ENCODE measurements around the gene PRKG1.
"Not testable (repeated sequence)": the region's sequence is repeated elsewhere in the genome, so short reads cannot be mapped to it uniquely, and the experiment has no call there.

The PRKG1 gene

DNA sequence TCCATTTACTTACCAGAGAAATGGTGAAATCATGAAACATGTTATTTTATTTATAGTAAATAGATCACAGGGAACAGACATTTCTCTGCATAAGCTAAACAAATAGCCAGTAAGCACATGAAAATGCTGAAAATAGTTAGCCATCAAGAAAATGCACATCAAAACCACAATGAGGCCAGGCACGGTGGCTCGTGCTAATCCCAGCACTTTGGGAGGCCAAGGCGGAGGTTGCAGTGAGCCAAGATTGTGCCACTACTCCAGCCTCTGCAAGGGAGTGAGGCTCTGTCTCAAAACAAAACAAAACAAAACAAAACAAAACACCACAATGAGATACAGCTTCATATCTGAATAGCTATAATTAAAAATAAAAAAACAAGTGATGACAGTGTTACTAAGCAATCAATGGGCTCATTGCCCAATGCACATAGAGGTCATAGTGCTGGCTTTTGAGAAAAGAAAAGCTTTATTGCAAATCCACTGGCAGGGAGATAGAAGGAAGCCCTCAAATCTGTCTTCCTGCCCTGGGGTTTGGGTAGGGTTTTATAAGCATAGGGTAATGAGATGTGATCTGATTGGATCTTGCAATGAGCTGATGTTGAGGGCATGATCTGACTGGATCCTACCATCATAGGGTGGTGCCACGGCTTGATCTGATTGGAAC lies 608.9 kb downstream of the PRKG1 start:
- no peak for DNase-seq

- no peak for DNase-seq
Measured at GRCh38 chr10:51685768-51686167, 611.5 kb downstream of the PRKG1 start.

- DNase-seq, result no peak
Measured at GRCh38 chr10:51687296-51687695, 613.0 kb downstream of the PRKG1 start.

DNA sequence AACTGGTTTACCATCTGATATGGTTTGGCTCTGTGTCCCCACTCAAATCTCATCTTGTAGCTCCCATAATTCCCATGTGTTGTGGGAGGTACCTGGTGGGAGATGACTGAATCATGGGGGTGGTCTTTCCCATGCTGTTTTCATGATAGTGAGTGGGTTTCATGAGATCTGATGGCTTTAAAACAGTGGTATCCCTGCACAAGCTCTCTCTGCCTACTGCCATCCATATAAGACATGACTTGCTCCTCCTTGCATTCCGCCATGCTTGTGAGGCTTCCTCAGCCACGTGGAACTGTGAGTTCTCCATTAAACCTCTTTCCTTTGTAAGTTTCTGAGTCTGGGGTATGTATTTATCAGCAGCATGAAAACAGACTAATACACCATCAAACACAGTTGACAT lies 614.5 kb downstream of the PRKG1 start:
- not testable (repeated sequence) for DNase-seq

- DNase-seq, result no peak
Measured at GRCh38 chr10:51689536-51689935, 615.2 kb downstream of the PRKG1 start.

- no peak for DNase-seq
Measured at GRCh38 chr10:51691135-51691534, 616.8 kb downstream of the PRKG1 start.

GRCh38 chr10:51694086-51694768 lies 619.9 kb downstream of the PRKG1 start:
- no peak for DNase-seq

DNA sequence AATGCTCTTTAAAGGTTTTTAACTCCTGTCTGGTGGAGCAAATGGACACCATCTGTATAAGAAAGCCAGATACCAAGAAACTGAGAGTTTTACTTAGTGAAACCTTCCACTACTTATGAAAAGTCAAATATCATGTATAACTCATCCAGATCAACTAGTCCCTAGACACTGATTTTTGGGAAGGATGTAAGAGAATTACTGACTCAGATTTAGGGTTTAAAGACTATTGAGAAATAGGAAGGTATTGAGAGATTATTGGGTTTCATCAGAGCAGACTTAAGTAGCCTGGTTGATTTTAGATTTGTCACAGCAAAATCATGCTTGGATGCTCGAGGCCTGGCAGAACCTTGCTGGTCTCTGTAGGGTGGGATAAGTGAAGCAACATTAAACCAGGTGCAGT lies 622.0 kb downstream of the PRKG1 start:
- no peak for DNase-seq

DNA sequence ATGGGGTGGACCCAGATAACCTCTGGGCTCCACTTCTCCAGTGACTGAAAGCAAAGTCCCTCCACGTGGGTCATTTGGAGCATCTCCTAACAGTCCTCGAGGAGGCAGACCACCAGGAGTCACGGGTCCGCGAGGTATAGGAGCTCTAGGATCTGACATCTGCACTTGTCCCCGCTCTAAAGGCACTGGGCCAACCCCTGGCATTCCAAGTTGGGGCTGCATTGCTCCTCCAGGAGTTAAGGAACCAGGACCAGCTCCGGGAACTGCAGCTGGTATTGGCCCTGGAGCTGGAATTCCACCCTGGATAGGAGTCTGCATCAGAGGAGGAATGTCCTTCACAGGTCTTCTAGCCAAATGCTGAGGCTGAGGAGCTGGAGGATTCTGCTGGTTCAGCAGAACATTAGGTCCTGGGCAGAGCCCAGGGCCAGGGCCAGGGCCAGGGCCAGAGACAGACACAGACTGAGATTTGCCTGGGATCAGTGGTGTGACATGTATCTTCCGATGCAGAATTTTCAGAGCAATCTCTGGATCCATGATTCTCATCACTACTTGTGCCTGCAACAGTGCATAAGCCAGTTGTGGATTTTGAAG lies 624.3 kb downstream of the PRKG1 start:
- DNase-seq, result no peak

GRCh38 chr10:51699145-51699474 lies 624.8 kb downstream of the PRKG1 start:
- no peak for DNase-seq

DNA sequence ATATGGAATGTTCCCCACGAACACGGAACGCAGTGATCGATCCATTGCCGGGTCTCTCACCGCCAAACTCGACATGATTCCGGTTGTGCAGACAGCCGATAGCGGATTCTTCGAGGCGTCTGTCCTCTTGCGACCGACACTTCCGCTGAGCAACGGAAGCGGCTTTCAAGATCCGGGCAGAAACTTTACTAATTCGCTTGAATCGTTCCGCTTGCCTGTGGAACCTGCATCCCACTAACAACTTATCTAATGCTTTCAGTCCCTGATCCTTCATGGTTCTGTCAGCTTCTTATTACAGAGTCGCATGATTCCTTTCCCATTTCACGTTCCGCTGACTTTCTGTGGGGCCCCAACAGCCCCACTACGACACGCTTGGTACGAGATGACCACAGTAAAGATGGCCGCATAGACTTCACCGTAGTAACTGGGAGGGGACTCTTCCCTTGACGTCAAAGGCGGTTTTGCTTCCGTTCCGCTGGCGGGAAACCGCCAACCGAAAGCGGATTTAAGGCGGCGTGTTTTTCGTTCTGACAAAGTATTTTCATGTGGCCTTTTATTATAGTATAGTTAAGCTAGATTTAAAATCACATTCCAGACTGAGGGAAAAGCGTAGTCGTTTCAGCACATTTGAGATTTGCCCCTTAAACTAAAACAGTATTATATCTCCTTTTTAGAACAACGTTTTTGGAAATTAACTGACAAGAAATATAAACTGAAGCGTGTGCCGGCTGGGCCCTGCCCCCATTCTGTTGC lies 625.4 kb downstream of the PRKG1 start, which contains the start of gene CSTF2T:
TSS of gene CSTF2T (minus strand) at position 121 of the 753 bp plus-strand sequence. CDS start at position 75, 46 bp downstream.
- peak; percentile 91 to 95 for DNase-seq

GRCh38 chr10:51700228-51700817 lies 626.0 kb downstream of the PRKG1 start:
- DNase-seq, result peak; percentile 10 to 49

GRCh38 chr10:51705774-51706173 lies 631.5 kb downstream of the PRKG1 start:
- no peak for DNase-seq

- DNase-seq, result no peak
Measured at GRCh38 chr10:51706225-51706624, 631.9 kb downstream of the PRKG1 start.

DNA sequence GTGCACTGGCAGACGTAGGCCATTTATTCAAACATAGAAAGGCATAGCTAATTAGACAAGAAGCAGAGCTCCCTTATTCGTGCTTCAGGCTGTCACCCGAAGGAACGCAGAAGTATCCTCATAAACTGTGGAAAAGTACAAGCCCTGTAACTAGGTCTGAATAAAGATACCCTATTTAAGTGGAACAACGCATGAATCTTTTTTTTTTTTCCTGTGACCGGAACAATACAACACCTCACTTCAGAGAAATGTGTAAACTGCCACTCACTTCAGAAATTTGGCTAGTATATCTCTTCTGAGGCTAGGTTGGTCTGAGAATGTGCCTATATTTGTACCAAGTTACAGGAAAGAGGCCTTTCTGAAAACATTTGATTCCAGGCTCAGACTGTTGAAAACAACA lies 633.1 kb downstream of the PRKG1 start:
- DNase-seq, result no peak

DNA sequence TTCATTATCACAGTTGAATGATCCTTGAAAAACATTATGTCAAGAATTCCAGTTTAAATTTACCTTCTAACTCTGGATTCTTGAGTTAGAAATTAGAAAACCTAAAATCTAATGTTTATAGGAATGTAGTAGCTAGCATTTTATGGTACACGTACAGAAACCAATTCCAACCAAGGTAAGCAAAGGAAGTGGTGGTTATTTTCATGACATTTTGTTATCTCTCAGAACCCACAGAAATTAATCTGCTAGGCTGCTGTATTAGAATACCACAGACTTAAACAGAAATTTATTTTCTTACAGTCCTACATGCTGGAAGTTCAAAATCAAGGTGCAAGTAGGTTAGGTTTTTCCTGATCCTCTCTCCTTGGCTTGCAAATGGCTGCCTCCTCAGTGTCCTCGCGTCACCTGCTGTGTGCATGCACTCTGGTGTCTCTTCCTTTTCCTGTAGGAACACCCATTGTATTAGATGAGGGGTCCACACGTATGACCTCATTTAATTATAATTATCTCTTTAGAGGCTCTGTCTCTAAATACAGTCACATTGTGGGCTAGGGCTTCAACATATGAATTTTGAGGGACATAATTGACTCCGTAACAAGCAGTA lies 633.6 kb downstream of the PRKG1 start:
- DNase-seq, result no peak

DNA sequence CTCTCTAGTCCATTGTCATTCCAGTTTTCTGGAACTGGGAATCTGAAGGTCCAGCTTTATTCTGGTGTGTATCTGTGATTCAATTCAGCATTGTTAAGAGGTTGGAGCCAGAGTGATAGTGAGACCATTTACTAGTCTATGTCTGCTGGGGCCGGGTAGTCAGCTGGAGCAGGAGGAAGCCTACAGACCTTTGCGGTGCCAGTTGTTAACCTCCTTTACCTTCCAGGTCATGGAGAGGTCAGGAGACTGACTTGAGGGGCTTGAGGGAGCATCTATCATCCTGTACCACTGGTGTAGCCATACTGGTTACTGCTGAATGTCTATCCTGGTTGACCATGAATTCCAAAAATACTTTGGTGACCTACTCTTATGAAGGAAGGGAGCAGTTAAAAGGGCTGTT lies 634.3 kb downstream of the PRKG1 start:
- no peak for DNase-seq

DNA sequence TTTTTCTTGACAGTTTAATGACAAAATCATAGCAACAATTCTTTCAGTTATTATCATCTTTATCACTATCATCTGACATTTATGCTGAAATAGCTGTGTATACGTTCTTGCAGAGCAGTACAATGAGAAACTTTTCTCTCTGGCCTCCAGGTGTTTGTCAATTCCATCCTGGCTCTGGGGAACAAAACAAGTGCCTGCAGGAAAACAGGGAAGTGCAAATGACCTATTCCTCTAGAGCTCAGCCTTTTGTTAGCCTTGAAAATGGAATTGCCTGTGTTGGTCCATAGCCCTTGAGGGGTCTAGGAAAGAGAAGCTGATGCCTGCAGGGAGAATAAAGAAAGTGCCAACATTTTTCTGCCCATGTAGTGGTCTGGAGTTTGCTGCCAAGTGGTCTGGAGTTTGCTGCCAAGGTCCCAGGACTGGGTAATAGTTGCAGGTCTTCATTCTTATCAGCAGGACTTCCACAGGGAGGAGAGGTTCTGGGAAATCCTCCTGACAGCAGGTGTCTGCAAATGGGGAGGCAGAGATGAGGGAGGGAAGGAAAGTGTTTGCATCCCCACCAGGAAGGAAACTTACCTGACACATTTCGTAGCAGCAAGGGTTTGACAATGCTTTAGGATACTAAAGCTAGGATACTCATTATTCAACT lies 635.2 kb downstream of the PRKG1 start:
- DNase-seq, result no peak

- DNase-seq, result no peak
Measured at GRCh38 chr10:51711519-51711891, 637.2 kb downstream of the PRKG1 start.

DNA sequence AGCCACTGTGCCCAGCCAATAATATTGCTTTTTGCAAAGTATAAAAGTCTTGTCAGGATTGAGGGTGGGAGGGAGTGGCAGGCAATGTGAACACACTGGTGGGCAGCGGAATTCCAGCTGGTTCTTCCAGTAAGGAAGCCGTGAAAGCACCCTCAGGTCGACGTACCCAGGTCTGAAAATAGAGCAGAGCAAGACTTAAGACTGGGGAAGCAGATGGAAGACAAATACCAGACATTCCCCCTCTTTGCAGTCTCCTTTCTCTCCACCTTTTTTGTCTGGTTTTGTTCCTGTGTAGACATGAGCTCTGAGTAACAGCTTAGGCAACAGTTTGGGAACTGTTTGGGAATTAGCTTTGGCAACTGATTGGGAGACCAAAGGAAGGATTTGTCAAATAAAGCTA lies 642.7 kb downstream of the PRKG1 start:
- DNase-seq, result no peak

DNA sequence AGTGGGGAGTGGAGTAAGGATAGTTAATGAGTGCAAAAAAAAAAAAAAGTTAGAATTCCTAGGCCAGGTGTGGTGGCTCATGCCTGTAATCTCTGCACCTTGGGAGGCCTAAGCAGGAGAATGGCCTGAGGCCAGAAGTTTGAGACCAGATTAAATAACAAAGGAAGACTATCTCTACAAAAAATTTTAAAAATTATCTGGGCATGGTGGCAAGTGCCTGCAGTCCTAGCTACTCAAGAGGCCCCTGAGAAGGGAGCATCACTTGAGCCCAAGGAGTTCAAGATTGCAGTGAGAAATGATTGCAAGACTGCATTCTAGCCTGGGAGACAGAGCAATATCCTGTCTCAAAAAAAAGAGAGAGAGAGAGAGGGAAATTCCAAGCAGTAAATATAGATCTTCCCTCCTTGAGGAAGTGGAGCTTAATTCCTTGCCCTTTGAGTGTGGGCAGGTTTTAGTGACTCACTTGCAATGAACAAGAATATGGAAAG lies 644.6 kb downstream of the PRKG1 start:
- DNase-seq, result no peak

DNA sequence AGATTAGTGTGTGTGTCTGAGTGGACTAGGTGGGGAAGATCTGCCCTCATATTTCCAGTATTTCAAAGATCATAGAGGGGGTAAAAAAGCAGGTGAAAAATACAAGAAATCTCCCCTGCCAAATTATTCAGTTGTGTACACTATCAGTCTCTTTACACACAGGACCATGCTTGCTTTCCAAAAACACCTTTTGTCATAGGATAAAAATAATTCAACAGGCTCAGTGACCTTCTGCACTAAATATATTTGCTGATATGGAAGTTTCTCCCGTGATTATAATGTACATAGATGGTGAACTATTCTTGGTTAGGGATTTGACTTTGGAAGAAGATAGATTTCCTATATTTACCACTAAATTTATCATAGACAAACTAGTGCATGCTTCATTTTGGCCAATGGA lies 649.8 kb downstream of the PRKG1 start:
- DNase-seq, result no peak
